C4-2B (cell line): ENCODE results near the gene SLC6A7.

Source experiments
- ZFX ChIP-seq: fragments of 450-650 bp; IDR thresholded peaks from 2 replicates; pipeline ENCODE4 v1.6.1; 2017
- TF ChIP-seq, protein P1 (sequence below): fragments of 450-650 bp; conservative IDR thresholded peaks from 2 replicates; pipeline ENCODE4 v1.5.1; 2017; ENCODE audit warnings: mild to moderate bottlenecking

DNA sequence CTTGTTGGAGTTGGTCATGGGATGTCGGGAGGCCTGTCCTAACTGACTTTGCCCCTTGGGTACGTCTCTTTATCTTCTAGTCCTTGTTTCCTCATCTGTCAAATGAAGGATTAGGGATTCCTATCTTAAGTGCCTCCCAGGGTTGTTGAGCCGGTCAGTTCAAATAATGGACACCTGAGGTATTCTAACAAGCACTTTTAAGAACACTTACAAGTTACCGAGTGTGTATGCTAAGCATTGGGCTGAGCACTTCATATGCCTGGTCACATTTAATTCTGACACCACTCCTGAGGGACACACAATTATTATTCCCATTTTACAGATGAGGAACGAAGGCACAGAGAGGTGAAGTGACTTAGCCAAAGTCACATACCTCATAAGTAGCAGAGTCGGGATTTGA, 62.6 kb downstream of the SLC6A7 start:
- TF ChIP-seq, protein P1, sequence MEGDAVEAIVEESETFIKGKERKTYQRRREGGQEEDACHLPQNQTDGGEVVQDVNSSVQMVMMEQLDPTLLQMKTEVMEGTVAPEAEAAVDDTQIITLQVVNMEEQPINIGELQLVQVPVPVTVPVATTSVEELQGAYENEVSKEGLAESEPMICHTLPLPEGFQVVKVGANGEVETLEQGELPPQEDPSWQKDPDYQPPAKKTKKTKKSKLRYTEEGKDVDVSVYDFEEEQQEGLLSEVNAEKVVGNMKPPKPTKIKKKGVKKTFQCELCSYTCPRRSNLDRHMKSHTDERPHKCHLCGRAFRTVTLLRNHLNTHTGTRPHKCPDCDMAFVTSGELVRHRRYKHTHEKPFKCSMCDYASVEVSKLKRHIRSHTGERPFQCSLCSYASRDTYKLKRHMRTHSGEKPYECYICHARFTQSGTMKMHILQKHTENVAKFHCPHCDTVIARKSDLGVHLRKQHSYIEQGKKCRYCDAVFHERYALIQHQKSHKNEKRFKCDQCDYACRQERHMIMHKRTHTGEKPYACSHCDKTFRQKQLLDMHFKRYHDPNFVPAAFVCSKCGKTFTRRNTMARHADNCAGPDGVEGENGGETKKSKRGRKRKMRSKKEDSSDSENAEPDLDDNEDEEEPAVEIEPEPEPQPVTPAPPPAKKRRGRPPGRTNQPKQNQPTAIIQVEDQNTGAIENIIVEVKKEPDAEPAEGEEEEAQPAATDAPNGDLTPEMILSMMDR: no peak
- TF ChIP-seq ZFX: no peak
